ENCODE measurements around the gene ZDHHC3.
A peak's percentile ranks its signal among the peaks of the same experiment; 100 is the strongest.

Gene ZDHHC3

DNA sequence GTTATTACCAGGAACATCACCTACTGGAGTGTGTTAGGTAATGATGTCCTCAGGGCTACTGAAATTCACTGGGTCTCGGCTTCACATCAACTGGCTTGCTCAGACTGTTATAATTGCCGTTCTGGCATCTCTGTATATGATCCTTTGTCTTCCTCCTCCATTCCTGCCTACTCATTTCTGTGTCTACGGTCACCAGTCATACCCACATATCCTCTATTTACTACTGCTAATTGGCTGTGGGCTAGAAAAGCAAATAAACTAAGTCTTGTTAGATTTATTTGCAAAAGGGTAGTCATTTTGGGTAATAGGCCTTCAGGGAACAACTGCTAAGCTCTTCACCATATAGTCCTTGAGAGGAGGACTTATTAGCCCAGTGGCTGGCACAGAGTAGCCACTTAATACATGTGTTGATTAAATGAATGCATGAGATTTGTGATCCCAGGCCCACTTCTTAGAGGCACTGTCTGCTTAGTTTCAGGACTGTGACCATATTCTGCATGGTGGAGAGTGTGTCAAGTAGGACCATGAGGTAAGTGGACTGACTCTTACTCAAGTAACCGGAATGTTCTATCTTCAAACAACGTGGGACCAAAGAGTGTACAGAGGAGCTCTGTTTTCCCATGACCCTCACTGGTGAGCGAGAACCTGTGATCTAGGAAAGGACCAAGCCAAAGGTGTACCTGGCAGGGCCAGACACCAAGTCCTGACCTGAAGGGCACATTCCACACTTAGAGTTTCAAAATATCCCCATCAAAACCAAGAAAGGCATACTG lies 13.2 kb downstream of the ZDHHC3 start:
- TF ChIP-seq GATA2 (IDR thresholded peaks at IDR 0.05; ENCODE audit: low read depth, low read length) (no peak), GATA3 (IDR thresholded peaks at IDR 0.05; ENCODE audit: low read depth, low read length) (no peak)

DNA sequence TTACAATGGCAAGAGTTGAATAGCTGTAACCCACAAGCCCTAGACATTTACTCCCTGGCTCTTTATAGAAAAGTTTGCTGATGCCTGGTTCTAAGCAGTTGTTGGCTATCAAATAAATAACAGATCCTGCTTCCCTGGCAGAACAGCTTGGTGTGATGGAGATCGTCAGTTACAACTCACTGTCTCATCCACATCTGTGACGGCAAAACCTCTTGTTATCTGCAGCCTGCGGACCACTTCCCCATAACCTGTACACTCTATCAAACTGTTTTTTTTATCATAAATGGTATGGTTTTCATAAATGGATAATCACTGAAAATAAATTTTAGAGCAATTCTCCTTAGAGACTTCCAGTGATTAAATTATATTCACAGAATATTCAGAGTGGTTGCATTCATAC lies 14.1 kb downstream of the ZDHHC3 start:
- TF ChIP-seq GATA3 (IDR thresholded peaks at IDR 0.05; ENCODE audit: low read depth, low read length): 0 out of 2 replicates have a peak, but pooled peaks have one; percentile 24
- peak; percentile 38 for TF ChIP-seq GATA2 (IDR thresholded peaks at IDR 0.05; ENCODE audit: low read depth, low read length)

- TF ChIP-seq GATA3 (IDR thresholded peaks at IDR 0.05; ENCODE audit: low read depth, low read length) (no peak), GATA2 (IDR thresholded peaks at IDR 0.05; ENCODE audit: low read depth, low read length) (no peak)
Measured at GRCh38 chr3:44960387-44961026, 15.5 kb downstream of the ZDHHC3 start.

GRCh38 chr3:44958386-44958785 lies 17.6 kb downstream of the ZDHHC3 start:
- TF ChIP-seq GATA2 (IDR thresholded peaks at IDR 0.05; ENCODE audit: low read depth, low read length) (no peak), GATA3 (IDR thresholded peaks at IDR 0.05; ENCODE audit: low read depth, low read length) (no peak)

- TF ChIP-seq GATA3 (IDR thresholded peaks at IDR 0.05; ENCODE audit: low read depth, low read length) (no peak), GATA2 (IDR thresholded peaks at IDR 0.05; ENCODE audit: low read depth, low read length) (no peak)
Measured at GRCh38 chr3:44957986-44958385, 18.0 kb downstream of the ZDHHC3 start.

- TF ChIP-seq GATA2 (IDR thresholded peaks at IDR 0.05; ENCODE audit: low read depth, low read length) (no peak), GATA3 (IDR thresholded peaks at IDR 0.05; ENCODE audit: low read depth, low read length) (no peak)
Measured at GRCh38 chr3:44955917-44956316, 20.1 kb downstream of the ZDHHC3 start.

GRCh38 chr3:44954962-44955361 lies 21.0 kb downstream of the ZDHHC3 start:
- TF ChIP-seq GATA2 (IDR thresholded peaks at IDR 0.05; ENCODE audit: low read depth, low read length) (no peak), GATA3 (IDR thresholded peaks at IDR 0.05; ENCODE audit: low read depth, low read length) (no peak)

DNA sequence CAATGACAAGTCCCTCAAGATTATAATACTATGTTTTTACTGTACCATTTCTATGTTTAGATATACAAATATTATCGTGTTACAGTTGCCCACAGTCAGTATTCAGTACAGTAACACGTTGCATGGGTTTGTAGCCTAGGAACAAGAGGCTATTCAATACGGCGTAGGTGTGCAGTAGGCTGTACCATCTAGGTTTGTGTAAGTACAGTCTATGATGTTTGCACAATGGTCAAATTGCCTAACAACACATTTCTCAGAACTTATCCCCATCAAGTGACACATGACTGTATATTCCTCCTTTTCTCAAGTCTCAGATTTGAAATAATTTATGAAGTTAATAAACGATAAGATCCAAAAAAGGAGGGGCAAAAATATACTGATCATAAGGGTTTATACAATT lies 21.7 kb downstream of the ZDHHC3 start:
- no peak for TF ChIP-seq GATA2 (IDR thresholded peaks at IDR 0.05; ENCODE audit: low read depth, low read length)
- TF ChIP-seq GATA3 (IDR thresholded peaks at IDR 0.05; ENCODE audit: low read depth, low read length): no peak

DNA sequence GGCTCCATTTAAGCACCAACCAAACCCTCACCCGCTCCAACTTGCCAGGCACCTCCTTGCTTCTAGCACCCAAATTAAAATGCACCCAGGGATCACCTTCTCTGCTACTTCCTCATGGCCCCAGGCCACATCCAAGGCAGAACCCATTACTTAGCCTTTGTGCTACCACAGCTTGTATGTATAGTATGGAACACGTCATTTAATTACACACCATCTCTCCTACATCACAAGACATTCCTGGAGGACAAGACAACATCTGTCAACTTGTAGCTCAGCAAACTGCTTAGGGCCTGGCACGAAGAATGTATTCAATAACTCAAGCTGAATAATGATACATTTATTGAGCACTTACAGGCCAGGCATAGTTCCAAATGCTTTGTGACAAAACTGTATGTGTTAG lies 23.3 kb downstream of the ZDHHC3 start:
- TF ChIP-seq GATA2 (IDR thresholded peaks at IDR 0.05; ENCODE audit: low read depth, low read length) (no peak), GATA3 (IDR thresholded peaks at IDR 0.05; ENCODE audit: low read depth, low read length) (no peak)

- TF ChIP-seq GATA3 (IDR thresholded peaks at IDR 0.05; ENCODE audit: low read depth, low read length) (no peak), GATA2 (IDR thresholded peaks at IDR 0.05; ENCODE audit: low read depth, low read length) (no peak)
Measured at GRCh38 chr3:44950275-44950734, 25.7 kb downstream of the ZDHHC3 start.

DNA sequence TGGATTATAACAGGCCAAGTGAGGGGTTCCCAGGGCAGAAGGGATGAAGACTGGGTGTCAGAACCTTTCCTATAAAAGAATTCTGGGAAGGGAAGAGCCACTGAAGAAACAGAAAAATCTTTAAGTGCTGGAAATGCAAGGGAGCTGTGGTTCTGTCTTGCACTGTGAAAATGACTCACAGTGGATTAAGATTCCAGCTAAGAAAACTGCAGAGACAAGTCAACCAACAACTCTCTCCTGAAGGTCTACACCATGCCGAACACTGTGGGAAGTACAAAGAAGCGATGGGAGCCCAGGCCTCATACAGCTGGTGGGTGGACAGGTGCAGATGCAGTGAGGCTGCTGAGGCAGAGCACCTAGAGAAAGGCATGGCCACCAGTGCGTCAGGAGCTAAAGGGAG lies 27.7 kb downstream of the ZDHHC3 start:
- no peak for TF ChIP-seq GATA2 (IDR thresholded peaks at IDR 0.05; ENCODE audit: low read depth, low read length)

GRCh38 chr3:44942202-44942921 lies 33.6 kb downstream of the ZDHHC3 start:
- no peak for TF ChIP-seq GATA3 (IDR thresholded peaks at IDR 0.05; ENCODE audit: low read depth, low read length)
- TF ChIP-seq GATA2 (IDR thresholded peaks at IDR 0.05; ENCODE audit: low read depth, low read length): no peak

DNA sequence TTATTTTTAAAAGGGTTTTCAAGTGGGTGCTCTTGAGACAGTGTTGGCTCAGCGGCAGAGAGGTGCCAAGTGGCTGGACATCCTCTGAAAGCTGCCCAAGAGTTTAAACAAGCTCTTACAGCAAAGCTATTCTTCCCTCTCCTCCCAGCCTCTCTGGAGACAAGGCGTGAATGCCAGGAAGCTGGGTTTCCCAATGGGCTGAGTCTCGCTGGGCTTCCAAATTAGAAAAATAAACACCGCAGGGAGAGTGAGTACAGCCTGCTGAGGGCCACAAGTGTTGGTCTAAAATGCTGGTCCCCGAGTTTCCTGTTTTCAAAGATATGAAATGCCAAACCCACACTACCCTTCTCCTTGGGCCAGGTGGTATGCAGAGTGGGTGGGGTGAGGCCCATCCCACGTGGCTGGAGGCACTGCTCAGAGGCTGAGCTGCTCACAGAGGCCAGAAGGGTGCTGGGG lies 36.4 kb downstream of the ZDHHC3 start:
- TF ChIP-seq GATA2 (IDR thresholded peaks at IDR 0.05; ENCODE audit: low read depth, low read length) (no peak), GATA3 (IDR thresholded peaks at IDR 0.05; ENCODE audit: low read depth, low read length) (no peak)
